HepG2 (cell line): ENCODE results near the gene GDF15. TPM values are rescaled to one million over a fixed set of nuclear protein-coding genes. Genes with fewer than 3 reads are reported as not detected.
A peak's percentile ranks its signal among the peaks of the same experiment; 100 is the strongest.

Experiments
- ARNT2 ChIP-seq: sonication (generic); formaldehyde crosslinking; IDR thresholded peaks from 2 replicates; pipeline ENCODE4 v1.8.0; 2022; ENCODE audit warnings: mild to moderate bottlenecking, low read depth, missing genetic modification reagents, moderate library complexity
- BHLHE40 ChIP-seq: IDR thresholded peaks from 2 replicates; pipeline ENCODE4 v1.6.1; 2011; ENCODE audit warnings: low read length, improper control_type of control experiment
- BORCS8-MEF2B ChIP-seq: sonication (generic); formaldehyde crosslinking; IDR thresholded peaks from 2 replicates; pipeline ENCODE4 v1.8.0; 2022; ENCODE audit warnings: mild to moderate bottlenecking, missing genetic modification reagents
- CC2D1A ChIP-seq: sonication (generic); formaldehyde crosslinking; IDR thresholded peaks from 2 replicates; pipeline ENCODE4 v1.8.1; 2023; ENCODE audit warnings: mild to moderate bottlenecking, missing genetic modification reagents
- HNRNPK ChIP-seq: fragments of 200-400 bp; formaldehyde crosslinking; IDR thresholded peaks from 2 replicates; pipeline ENCODE4 v1.6.1; 2018; ENCODE audit warnings: low read length, low read depth, moderate library complexity, mild to moderate bottlenecking; ENCODE audit not compliant: poor library complexity, severe bottlenecking
- HOXA5 ChIP-seq: sonication (generic); formaldehyde crosslinking; IDR thresholded peaks from 2 replicates; pipeline ENCODE4 v1.4.0; 2020; ENCODE audit warnings: missing genetic modification reagents
- ISL2 ChIP-seq: sonication (generic); formaldehyde crosslinking; IDR thresholded peaks from 2 replicates; pipeline ENCODE4 v1.5.0; 2020; ENCODE audit warnings: missing genetic modification reagents
- KDM1A ChIP-seq: IDR thresholded peaks from 2 replicates; pipeline ENCODE4 v1.6.1; 2016; ENCODE audit warnings: missing compliant biosample characterization
- MAF1 ChIP-seq: sonication (generic); formaldehyde crosslinking; IDR thresholded peaks from 2 replicates; pipeline ENCODE4 v1.5.0; 2020; ENCODE audit warnings: missing genetic modification reagents, borderline replicate concordance
- NFKBIZ ChIP-seq: IDR thresholded peaks from 2 replicates; pipeline ENCODE4 v1.6.1; 2018; ENCODE audit warnings: missing genetic modification reagents, missing compliant biosample characterization
- RCOR2 ChIP-seq: IDR thresholded peaks from 2 replicates; pipeline ENCODE4 v1.6.1; 2016; ENCODE audit warnings: missing biosample characterization, missing genetic modification reagents
- RERE ChIP-seq: IDR thresholded peaks from 2 replicates; pipeline ENCODE4 v1.6.1; 2016; ENCODE audit warnings: low read depth, missing genetic modification reagents, missing compliant biosample characterization
- RXRA ChIP-seq: sonication (generic); formaldehyde crosslinking; IDR thresholded peaks from 2 replicates; pipeline ENCODE4 v1.5.1; 2020; ENCODE audit warnings: missing genetic modification reagents
- SAP130 ChIP-seq: IDR thresholded peaks from 2 replicates; pipeline ENCODE4 v1.6.1; 2016; ENCODE audit warnings: low read depth
- SRY ChIP-seq: sonication (generic); formaldehyde crosslinking; IDR thresholded peaks from 2 replicates; pipeline ENCODE4 v1.8.0; 2022; ENCODE audit warnings: mild to moderate bottlenecking, missing genetic modification reagents
- TAF1 ChIP-seq: sonication (generic); formaldehyde crosslinking; IDR thresholded peaks from 2 replicates; pipeline ENCODE4 v1.4.0; 2020; ENCODE audit warnings: missing genetic modification reagents
- ZNF225 ChIP-seq: sonication (generic); formaldehyde crosslinking; IDR thresholded peaks from 2 replicates; pipeline ENCODE4 v1.4.0; 2020; ENCODE audit warnings: mild to moderate bottlenecking, missing genetic modification reagents
- ZNF264 ChIP-seq: sonication (generic); formaldehyde crosslinking; IDR thresholded peaks from 2 replicates; pipeline ENCODE4 v1.4.0; 2020; ENCODE audit warnings: missing genetic modification reagents
- ZNF274 ChIP-seq: sonication (generic); formaldehyde crosslinking; IDR thresholded peaks from 2 replicates; pipeline ENCODE4 v1.5.1; 2020; ENCODE audit warnings: mild to moderate bottlenecking, missing genetic modification reagents
- ZNF367 ChIP-seq: sonication (generic); formaldehyde crosslinking; IDR thresholded peaks from 2 replicates; pipeline ENCODE4 v1.4.0; 2020; ENCODE audit warnings: missing genetic modification reagents, borderline replicate concordance
- ZNF550 ChIP-seq: sonication (generic); formaldehyde crosslinking; IDR thresholded peaks from 2 replicates; pipeline ENCODE4 v1.4.0; 2020; ENCODE audit warnings: mild to moderate bottlenecking, missing genetic modification reagents, borderline replicate concordance
- ZNF713 ChIP-seq: sonication (generic); formaldehyde crosslinking; IDR thresholded peaks from 2 replicates; pipeline ENCODE4 v1.4.0; 2020; ENCODE audit warnings: mild to moderate bottlenecking, missing genetic modification reagents
- ZNF83 ChIP-seq: sonication (generic); formaldehyde crosslinking; IDR thresholded peaks from 2 replicates; pipeline ENCODE4 v1.4.0; 2020; ENCODE audit warnings: missing genetic modification reagents, mild to moderate bottlenecking, borderline replicate concordance
- ZSCAN30 ChIP-seq: sonication (generic); formaldehyde crosslinking; IDR thresholded peaks from 2 replicates; pipeline ENCODE4 v1.5.0; 2020; ENCODE audit warnings: mild to moderate bottlenecking, missing genetic modification reagents
- polyA plus RNA-seq, 8 experiments: library from polyadenylated mRNA; depleted of rRNA in 3 of 8; stranded (reverse) in 7 of 8; unstranded in 1 of 8; fragments of >200 nt; fragmentation: Illumina TruSeq in 4 of 8; extraction: Trizol in 4 of 8; gene quantifications; 2 replicates each; pipeline versions ENCODE4 v1.2.1 to v1.2.3, GENCODE V29; 2011 to 2016; ENCODE audit warnings: low read depth in 4 of 8, missing spikeins in 1 of 8, mixed read lengths in 1 of 8; ENCODE audit not compliant: insufficient read depth in 1 of 8
- total RNA-seq, 5 experiments: library from RNA; depleted of rRNA; stranded (reverse); fragments of >200 nt; fragmentation: Illumina TruSeq; extraction: Trizol; gene quantifications; 2 replicates each; pipeline ENCODE4 v1.2.3, GENCODE V29; 2016; ENCODE audit warnings: low read depth in 1 of 5
- TF ChIP-seq, protein P1 (sequence below): sonication (generic); formaldehyde crosslinking; IDR thresholded peaks from 2 replicates; pipeline ENCODE4 v1.4.0; 2020; ENCODE audit warnings: mild to moderate bottlenecking, low read depth, missing genetic modification reagents

Gene GDF15
- total and polyA plus RNA-seq, 2 of the 13 experiments (the other 11 are each of a cell fraction or from before 2014, with no cell fraction given) = 146 to 422 TPM

DNA sequence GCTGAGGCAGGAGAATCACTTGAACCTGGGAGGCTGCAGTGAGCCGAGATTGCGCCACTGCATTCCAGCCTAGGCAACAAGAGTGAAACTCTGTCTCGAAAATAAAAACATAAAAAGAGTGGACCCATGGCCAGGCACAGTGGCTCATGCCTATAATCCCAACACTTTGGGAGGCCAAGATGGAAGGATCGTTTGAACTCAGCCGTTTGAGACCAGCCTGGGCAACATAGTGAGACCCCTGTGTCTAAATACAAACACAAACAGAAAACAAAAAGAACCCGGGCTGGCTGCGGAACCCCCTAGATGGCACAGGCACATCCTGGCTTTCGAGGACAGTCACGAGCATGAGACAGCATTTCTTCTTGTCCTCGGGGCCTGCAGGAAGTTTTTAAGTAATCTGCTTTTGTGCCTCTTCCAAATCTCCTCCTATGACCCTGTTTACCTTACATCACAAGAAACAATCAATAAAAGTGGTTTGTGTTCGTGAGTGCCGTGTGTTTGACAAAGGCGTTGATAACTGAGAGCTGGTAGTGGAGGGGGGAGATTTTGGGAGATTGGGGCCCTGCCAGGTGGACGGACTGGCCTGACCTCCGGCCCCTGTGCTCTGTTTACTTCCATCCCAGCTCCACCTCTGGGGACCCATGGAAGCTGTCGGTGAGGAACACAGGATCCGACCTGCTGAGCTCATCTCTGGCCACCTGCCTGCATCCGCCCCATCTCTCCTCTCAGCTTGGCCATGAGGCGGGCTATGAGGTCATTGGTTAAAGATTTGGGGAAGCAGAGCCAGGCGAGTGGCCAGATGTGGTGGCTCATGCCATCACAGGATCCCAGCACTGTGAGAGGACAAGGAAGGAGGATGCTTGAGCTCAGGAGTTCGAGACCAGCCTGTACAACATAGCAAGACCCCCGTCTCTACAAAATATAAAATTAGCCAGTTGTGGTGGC lies 5.9 kb upstream of the GDF15 start (continued):
- peak; percentile 28; the same call in 1 of the 2 replicates for TF ChIP-seq TAF1 (CRISPR knock-in tag)
- TF ChIP-seq ZNF274 (CRISPR knock-in tag) = peak; percentile 81
- TF ChIP-seq RERE (CRISPR knock-in tag) = peak; percentile 95
- TF ChIP-seq BORCS8-MEF2B (CRISPR knock-in tag) = peak; percentile 66; the same call in 1 of the 2 replicates
- TF ChIP-seq HOXA5 (CRISPR knock-in tag) = peak; percentile 73
- TF ChIP-seq ZNF264 (CRISPR knock-in tag) = no peak; the same call in 1 of the 2 replicates
- TF ChIP-seq KDM1A (CRISPR knock-in tag) = peak; percentile 94
- peak; percentile 97 for TF ChIP-seq ISL2 (CRISPR knock-in tag)
- TF ChIP-seq MAF1 (CRISPR knock-in tag) = no peak
- peak; percentile 76; the same call in 1 of the 2 replicates for TF ChIP-seq ZNF713 (CRISPR knock-in tag)
- TF ChIP-seq, protein P1, sequence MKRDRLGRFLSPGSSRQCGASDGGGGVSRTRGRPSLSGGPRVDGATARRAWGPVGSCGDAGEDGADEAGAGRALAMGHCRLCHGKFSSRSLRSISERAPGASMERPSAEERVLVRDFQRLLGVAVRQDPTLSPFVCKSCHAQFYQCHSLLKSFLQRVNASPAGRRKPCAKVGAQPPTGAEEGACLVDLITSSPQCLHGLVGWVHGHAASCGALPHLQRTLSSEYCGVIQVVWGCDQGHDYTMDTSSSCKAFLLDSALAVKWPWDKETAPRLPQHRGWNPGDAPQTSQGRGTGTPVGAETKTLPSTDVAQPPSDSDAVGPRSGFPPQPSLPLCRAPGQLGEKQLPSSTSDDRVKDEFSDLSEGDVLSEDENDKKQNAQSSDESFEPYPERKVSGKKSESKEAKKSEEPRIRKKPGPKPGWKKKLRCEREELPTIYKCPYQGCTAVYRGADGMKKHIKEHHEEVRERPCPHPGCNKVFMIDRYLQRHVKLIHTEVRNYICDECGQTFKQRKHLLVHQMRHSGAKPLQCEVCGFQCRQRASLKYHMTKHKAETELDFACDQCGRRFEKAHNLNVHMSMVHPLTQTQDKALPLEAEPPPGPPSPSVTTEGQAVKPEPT = no peak; the same call in 1 of the 2 replicates
- peak; percentile 81 for TF ChIP-seq BHLHE40
- TF ChIP-seq RXRA (CRISPR knock-in tag) = peak; percentile 99
- peak; percentile 94 for TF ChIP-seq SAP130 (CRISPR knock-in tag)
- TF ChIP-seq ZNF550 (CRISPR knock-in tag) = no peak; the same call in 1 of the 2 replicates
- TF ChIP-seq ZNF367 (CRISPR knock-in tag) = no peak
- TF ChIP-seq RCOR2 = peak; percentile 98
- peak; percentile 86 for TF ChIP-seq NFKBIZ
- TF ChIP-seq ZNF225 = no peak
- TF ChIP-seq CC2D1A (CRISPR knock-in tag) = no peak
- TF ChIP-seq ZSCAN30 (CRISPR knock-in tag) = no peak
- no peak for TF ChIP-seq HNRNPK
- no peak for TF ChIP-seq ZNF83 (CRISPR knock-in tag)
- TF ChIP-seq ARNT2 = peak; percentile 74; the same call in 1 of the 2 replicates
- peak; percentile 85; the same call in 1 of the 2 replicates for TF ChIP-seq SRY (CRISPR knock-in tag)
